Measurements from ENCODE around the gene ANGPTL7.

GRCh38 chr1:11187931-11188330 is 1.2 kb upstream of the ANGPTL7 start:
- TF ChIP-seq CTCF (IDR thresholded peaks at IDR 0.05; ENCODE audit: low read depth, low read length): no peak
- no peak for TF ChIP-seq POLR2A (IDR thresholded peaks at IDR 0.05; ENCODE audit: extremely low read depth, insufficient read length)
- TF ChIP-seq MYC (IDR thresholded peaks at IDR 0.05; ENCODE audit: low read depth, low read length): no peak
- no peak for TF ChIP-seq MAX (IDR thresholded peaks at IDR 0.05; ENCODE audit: low read depth, low read length)

Measured in NB4 (cell line).